IPS-20b (cell line): Measurements from ENCODE around the gene NRAP.

Source experiments
- H3K27ac ChIP-seq: one replicate; pipeline ENCODE4 v1.5.1; 2013; ENCODE audit warnings: low read length
- H3K27me3 ChIP-seq: 2 replicates; pipeline ENCODE4 v1.6.1; 2013; ENCODE audit warnings: mild to moderate bottlenecking, low read length, inconsistent platforms; ENCODE audit not compliant: insufficient read depth
- H3K36me3 ChIP-seq: 2 replicates; pipeline ENCODE4 v1.6.1; 2013; ENCODE audit warnings: low read depth, mild to moderate bottlenecking, inconsistent platforms, low read length, moderate library complexity; ENCODE audit not compliant: insufficient read depth
- H3K4me1 ChIP-seq: 2 replicates; pipeline ENCODE4 v1.6.1; 2013; ENCODE audit warnings: mild to moderate bottlenecking, control low read depth, inconsistent platforms, low read length, moderate library complexity; ENCODE audit not compliant: insufficient read depth
- H3K4me3 ChIP-seq: 2 replicates; pipeline ENCODE4 v1.5.1; 2013; ENCODE audit warnings: mild to moderate bottlenecking, low read length, inconsistent platforms
- H3K9ac ChIP-seq: 2 replicates; pipeline ENCODE4 v1.6.1; 2013; ENCODE audit warnings: low read depth, mild to moderate bottlenecking, inconsistent platforms, low read length, moderate library complexity
- H3K9me3 ChIP-seq: 2 replicates; pipeline ENCODE4 v1.6.1; 2013; ENCODE audit warnings: mild to moderate bottlenecking, low read depth, low read length, inconsistent platforms; ENCODE audit not compliant: insufficient read depth

The NRAP gene

GRCh38 chr10:113553149-113553548, 110.7 kb downstream of the NRAP start:
- Histone ChIP-seq H3K36me3 (no peaks in the 10 kb centered on the region), H3K9me3 (no peaks in the 10 kb centered on the region), H3K27me3 (peaks cover 94% of the 10 kb centered on the region), H3K9ac (no peak overlapping the region), H3K27ac (no peak overlapping the region), H3K4me1 (peaks cover 6% of the 10 kb centered on the region), H3K4me3 (no peak overlapping the region)

GRCh38 chr10:113552701-113553100, 111.1 kb downstream of the NRAP start, which contains the start of gene HABP2:
Gene HABP2 (plus strand): TSS chr10:113553053. CDS start chr10:113553122, 69 bp downstream.
- Histone ChIP-seq H3K27ac (no peak within 1 kb of the TSS), H3K9me3 (no peaks in the 10 kb centered on the region), H3K4me3 (no peak within 1 kb of the TSS), H3K9ac (no peak within 1 kb of the TSS), H3K36me3 (no peaks in the 10 kb centered on the region), H3K27me3 (peaks cover 94% of the 10 kb centered on the region), H3K4me1 (peaks cover 2% of the 10 kb centered on the region)

GRCh38 chr10:113552014-113552413, 111.8 kb downstream of the NRAP start:
- peaks cover 93% of the 10 kb centered on the region for H3K27me3 ChIP-seq

GRCh38 chr10:113550365-113550764, 113.5 kb downstream of the NRAP start:
- Histone ChIP-seq H3K4me3 (no peak overlapping the region), H3K9ac (no peak overlapping the region), H3K27me3 (peaks cover 85% of the 10 kb centered on the region), H3K27ac (no peak overlapping the region), H3K36me3 (no peaks in the 10 kb centered on the region), H3K9me3 (no peaks in the 10 kb centered on the region), H3K4me1 (no peaks in the 10 kb centered on the region)

More at GRCh38 chr10:113552014-113552413, 111.8 kb downstream of the NRAP start:
- no peaks in the 10 kb centered on the region for H3K36me3 ChIP-seq
- no peak overlapping the region for H3K4me3 ChIP-seq
- H3K9ac ChIP-seq = no peak overlapping the region
- no peaks in the 10 kb centered on the region for H3K9me3 ChIP-seq
- H3K27ac ChIP-seq = no peak overlapping the region
- H3K4me1 ChIP-seq = no peaks in the 10 kb centered on the region

- no peaks in the 10 kb centered on the region for H3K4me1 ChIP-seq
- peaks cover 80% of the 10 kb centered on the region for H3K27me3 ChIP-seq
- no peak overlapping the region for H3K27ac ChIP-seq
These were observed 114.0 kb downstream of the NRAP start for GRCh38 chr10:113549856-113550255.

GRCh38 chr10:113547426-113547825, 116.4 kb downstream of the NRAP start:
- Histone ChIP-seq H3K27me3 (peaks cover 69% of the 10 kb centered on the region), H3K4me3 (no peak overlapping the region), H3K4me1 (no peaks in the 10 kb centered on the region), H3K9ac (no peak overlapping the region), H3K36me3 (no peaks in the 10 kb centered on the region), H3K27ac (no peak overlapping the region), H3K9me3 (no peaks in the 10 kb centered on the region)

More at GRCh38 chr10:113549856-113550255, 114.0 kb downstream of the NRAP start:
- no peak overlapping the region for H3K9ac ChIP-seq
- no peak overlapping the region for H3K4me3 ChIP-seq
- H3K9me3 ChIP-seq = no peaks in the 10 kb centered on the region
- no peaks in the 10 kb centered on the region for H3K36me3 ChIP-seq

- no peaks in the 10 kb centered on the region for H3K4me1 ChIP-seq
- no peaks in the 10 kb centered on the region for H3K9me3 ChIP-seq
- H3K27ac ChIP-seq = no peak overlapping the region
- H3K36me3 ChIP-seq = no peaks in the 10 kb centered on the region
- no peak overlapping the region for H3K4me3 ChIP-seq
- no peak overlapping the region for H3K9ac ChIP-seq
- H3K27me3 ChIP-seq = peaks cover 54% of the 10 kb centered on the region
These were observed 119.4 kb downstream of the NRAP start for GRCh38 chr10:113544392-113544791.

- Histone ChIP-seq H3K36me3 (no peaks in the 10 kb centered on the region), H3K27me3 (peaks cover 43% of the 10 kb centered on the region), H3K4me3 (no peak overlapping the region), H3K4me1 (no peaks in the 10 kb centered on the region), H3K9ac (no peak overlapping the region), H3K27ac (no peak overlapping the region), H3K9me3 (no peaks in the 10 kb centered on the region)
These were observed 120.5 kb downstream of the NRAP start for GRCh38 chr10:113543107-113543955.

- Histone ChIP-seq H3K27ac (no peak overlapping the region), H3K27me3 (peaks cover 26% of the 10 kb centered on the region), H3K36me3 (no peaks in the 10 kb centered on the region), H3K4me1 (no peaks in the 10 kb centered on the region), H3K9me3 (no peaks in the 10 kb centered on the region), H3K4me3 (no peak overlapping the region), H3K9ac (no peak overlapping the region)
These were observed 122.3 kb downstream of the NRAP start for GRCh38 chr10:113541549-113541927.

GRCh38 chr10:113540845-113541548, 122.8 kb downstream of the NRAP start:
- Histone ChIP-seq H3K36me3 (no peaks in the 10 kb centered on the region), H3K4me3 (no peak overlapping the region), H3K9me3 (no peaks in the 10 kb centered on the region), H3K27me3 (peaks cover 22% of the 10 kb centered on the region), H3K9ac (no peak overlapping the region), H3K27ac (no peak overlapping the region), H3K4me1 (no peaks in the 10 kb centered on the region)

- Histone ChIP-seq H3K36me3 (no peaks in the 10 kb centered on the region), H3K9ac (no peak overlapping the region), H3K27me3 (peaks cover 22% of the 10 kb centered on the region), H3K4me1 (no peaks in the 10 kb centered on the region), H3K27ac (no peak overlapping the region), H3K4me3 (no peak overlapping the region), H3K9me3 (no peaks in the 10 kb centered on the region)
These were observed 124.1 kb downstream of the NRAP start for GRCh38 chr10:113539789-113540188.
